T-helper 22 cell (primary cell): ENCODE measurements around the gene RETREG2.

Experiments used
- DNase-seq: peaks from one replicate; pipeline ENCODE4 v3.0.0-alpha.2; 2020; ENCODE audit warnings: low read depth

RETREG2 gene

GRCh38 chr2:219169930-219170654 lies 8.0 kb upstream of the RETREG2 start, which contains the start of gene SLC23A3:
Gene SLC23A3, minus strand, starts transcription at chr2:219170029. Its CDS starts 45 bp downstream, at chr2:219169984.
- no peak for DNase-seq

GRCh38 chr2:219171231-219171651 lies 6.8 kb upstream of the RETREG2 start:
- DNase-seq: no peak

- no peak for DNase-seq
These were observed 5.6 kb upstream of the RETREG2 start for GRCh38 chr2:219172231-219173154.

DNA sequence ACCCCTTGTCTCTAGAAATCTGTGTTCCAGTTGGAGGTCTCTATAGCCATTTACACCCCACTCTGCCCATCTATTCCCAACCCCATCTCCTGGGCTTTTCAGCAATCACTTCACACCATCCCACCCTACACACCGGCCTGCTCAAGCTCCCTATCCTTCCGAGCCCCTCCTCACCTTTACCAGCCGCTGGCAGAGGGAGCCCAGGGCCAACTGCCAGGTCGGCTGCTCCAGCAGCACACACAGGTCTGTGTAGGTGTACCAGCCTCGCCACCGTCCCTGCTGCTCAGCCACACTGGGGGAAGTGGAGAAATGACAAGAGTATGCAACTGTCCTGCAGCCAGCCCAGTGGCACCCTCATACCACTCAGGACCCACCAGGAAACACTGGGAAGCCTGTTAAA lies 4.9 kb upstream of the RETREG2 start:
- DNase-seq: no peak

GRCh38 chr2:219174146-219174545 lies 3.9 kb upstream of the RETREG2 start:
- no peak for DNase-seq

DNA sequence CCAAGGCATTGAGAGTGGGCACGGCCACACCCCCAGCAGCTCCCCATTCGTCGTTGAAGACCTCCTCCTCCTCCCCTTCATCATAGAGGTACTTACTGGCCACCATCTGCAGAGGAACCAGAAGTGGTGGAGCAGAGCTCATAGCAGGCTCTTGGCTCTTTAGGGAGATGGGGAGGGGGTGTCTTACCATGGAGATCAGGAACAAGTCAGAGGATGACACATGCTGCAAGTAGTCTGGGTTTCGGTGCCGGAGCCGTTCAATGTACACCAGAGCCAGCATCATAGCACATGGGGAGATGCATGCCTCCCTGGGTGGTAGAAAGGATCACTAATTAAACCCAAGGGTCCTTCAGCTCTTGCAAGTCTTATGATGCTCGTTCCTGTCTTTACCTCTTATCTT lies 3.3 kb upstream of the RETREG2 start:
- no peak for DNase-seq

DNA sequence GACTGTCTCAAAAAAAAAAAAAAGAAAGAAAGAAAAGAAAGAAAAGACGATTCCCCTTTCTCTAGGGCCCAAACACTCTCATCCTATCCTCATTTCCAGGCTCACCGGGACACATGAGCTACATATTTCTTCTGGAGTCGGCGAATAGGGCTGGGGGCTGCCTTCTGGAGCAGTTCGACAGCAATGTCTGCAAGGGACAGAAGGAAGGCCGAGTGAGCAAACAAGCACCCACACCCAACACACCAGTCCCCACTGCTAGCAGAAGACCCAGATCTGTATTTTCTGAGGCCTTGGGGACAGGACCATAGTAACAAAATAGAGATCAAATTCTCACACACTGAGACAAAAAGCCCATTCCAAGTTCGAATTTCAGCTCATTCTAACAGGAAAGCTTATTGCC lies 2.6 kb upstream of the RETREG2 start:
- DNase-seq: no peak

GRCh38 chr2:219175928-219176817 lies 1.9 kb upstream of the RETREG2 start:
- DNase-seq: no peak

DNA sequence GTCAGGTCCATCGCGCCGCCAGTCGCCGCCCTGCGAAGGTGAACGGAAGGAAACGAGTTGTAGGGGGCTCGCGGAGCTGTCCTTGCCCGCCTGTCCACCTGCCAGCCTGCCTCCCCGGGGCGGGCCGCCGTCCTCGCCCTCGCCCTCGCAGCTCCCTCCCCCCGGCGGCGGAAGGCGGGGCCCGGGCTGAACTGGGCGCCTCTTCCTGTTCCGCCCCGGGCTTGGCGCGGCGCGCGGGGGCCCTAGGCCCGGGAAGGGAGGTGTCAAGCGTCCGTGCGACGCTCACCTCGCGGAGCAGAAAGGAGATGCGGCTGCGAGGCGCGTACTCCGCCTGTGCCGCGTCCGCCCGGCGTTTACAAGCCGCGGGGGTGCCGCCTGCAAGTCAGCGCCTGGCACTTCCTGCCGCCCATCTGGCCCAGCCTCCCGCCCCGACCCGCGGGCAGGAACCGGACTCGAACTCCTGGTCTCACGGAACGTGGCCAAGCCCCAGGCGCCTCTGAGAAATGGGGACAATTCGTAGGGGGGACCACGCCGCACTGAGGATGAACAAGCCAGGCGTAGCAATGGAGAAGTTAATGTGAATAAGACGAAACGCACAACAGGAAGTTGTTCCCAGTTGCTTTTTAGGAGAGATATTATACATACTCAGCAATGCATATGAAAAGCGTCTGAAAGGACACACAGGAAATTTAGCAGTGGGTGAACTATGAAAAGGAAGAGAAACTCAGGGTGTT lies 1.1 kb upstream of the RETREG2 start, which contains the start of gene CNPPD1:
Gene CNPPD1 (minus strand): TSS at position 108 of the 734 bp plus-strand sequence. CDS start 97 bp downstream, at position 11.
- DNase-seq: peak; percentile 79

- peak; percentile 35 for DNase-seq
These were observed 501 bp downstream of the RETREG2 start for GRCh38 chr2:219178377-219179175.

GRCh38 chr2:219179601-219180465 lies 1.8 kb downstream of the RETREG2 start:
- DNase-seq: no peak

DNA sequence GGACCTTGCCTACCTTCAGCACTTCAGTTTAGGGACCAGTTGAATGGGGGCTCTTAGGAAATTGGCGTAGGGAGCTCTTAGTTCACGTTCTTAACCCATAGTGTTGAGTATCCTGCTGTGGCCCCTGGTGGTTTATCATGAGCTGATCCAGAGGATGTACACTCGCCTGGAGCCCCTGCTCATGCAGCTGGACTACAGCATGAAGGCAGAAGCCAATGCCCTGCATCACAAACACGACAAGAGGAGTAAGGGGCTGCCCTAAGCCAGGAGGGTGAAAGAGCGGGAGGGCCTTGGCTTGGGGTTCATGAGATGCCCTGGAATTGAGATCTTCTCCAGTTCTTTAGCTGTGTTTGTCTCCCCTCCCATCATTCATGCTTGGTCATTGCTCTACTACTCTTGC lies 2.9 kb downstream of the RETREG2 start:
- no peak for DNase-seq

GRCh38 chr2:219181531-219181930 lies 3.5 kb downstream of the RETREG2 start:
- DNase-seq: no peak

- no peak for DNase-seq
These were observed 4.5 kb downstream of the RETREG2 start for GRCh38 chr2:219182331-219183150.

DNA sequence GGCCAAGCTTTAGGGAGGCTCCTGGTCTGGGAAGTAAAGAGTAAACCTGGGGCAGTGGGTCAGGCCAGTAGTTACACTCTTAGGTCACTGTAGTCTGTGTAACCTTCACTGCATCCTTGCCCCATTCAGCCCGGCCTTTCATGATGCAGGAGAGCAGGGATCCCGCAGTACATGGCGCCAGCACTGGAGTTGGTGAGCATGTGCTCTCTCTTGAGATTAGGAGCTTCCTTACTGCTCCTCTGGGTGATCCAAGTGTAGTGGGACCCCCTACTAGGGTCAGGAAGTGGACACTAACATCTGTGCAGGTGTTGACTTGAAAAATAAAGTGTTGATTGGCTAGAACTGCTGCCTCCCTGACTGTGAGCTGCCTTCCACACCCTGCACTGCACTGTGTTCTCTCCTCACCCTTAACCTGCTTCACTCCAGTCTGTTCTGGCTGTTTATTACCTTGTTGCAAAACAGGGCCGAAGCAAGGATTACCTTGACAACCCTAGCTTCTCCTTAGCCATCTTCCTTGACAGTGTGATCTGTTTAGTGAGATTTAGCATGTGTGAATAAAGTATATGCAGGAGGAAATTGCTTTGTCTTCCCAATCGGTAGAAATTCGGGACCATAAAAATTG lies 5.2 kb downstream of the RETREG2 start:
- DNase-seq: no peak

GRCh38 chr2:219184121-219184520 lies 6.0 kb downstream of the RETREG2 start:
- no peak for DNase-seq

DNA sequence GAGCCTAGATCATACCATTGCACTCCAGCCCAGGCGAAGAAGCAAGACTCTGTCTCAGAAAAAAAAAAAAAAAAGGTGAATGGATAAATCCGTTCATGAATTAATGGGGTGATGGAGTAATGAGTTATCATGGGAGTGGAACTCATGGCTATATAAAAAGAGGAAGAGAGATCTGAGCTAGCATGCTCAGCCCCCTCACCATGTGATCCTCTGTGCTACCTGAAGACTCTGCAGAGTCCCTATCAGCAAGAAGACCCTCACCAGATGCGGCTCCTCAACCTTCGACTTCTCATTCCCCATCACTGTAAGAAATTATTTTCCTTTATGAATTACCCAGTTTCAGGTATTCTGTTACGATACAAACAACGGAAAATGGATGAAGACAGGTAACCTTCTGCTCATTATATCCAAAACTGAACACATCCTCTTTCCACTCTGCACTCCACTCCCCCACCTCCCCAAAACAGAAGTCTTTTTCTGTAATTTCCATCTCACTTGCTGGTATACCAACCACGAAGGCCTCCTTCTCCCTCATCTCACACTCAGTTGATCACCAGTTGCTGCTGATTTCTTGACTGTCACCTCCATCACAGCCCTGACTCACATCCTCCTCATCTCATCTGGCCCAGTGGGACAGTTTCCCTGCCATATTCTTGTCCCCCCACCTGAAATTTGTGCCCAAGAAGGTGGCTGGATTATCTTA lies 8.8 kb downstream of the RETREG2 start:
- DNase-seq: no peak
